HCT116 (cell line): ENCODE results near the gene CYBB. TPM values are rescaled to one million over a fixed set of nuclear protein-coding genes. Genes with fewer than 3 reads are reported as not detected.

Source experiments
- ATAC-seq: fragments of 200-7000 bp; cut with Tn5 transposase; 2 replicates; pipeline ENCODE4 v1.9.1; 2020; ENCODE audit warnings: mild to moderate bottlenecking, moderate library complexity
- BruUV-seq: library from RNA; stranded (reverse); fragments of 400-500 nt; replicated peaks from 2 replicates; lab custom pipeline; 2021; lab: Mats Ljungman, UMichigan
- CTCF ChIA-PET: fragments of 300-600 bp; sonication (Branson Sonifier 250); formaldehyde crosslinking; loops from one replicate; lab custom pipeline; 2021; ENCODE audit warnings: antibody characterized with exemption; lab: Charles Lee
- POLR2A ChIA-PET: fragments of 300-600, 350-600 bp; sonication (Branson Sonifier 250); formaldehyde crosslinking; loops from one replicate; lab custom pipeline; 2021; ENCODE audit warnings: antibody characterized with exemption; lab: Charles Lee
- RAD21 ChIA-PET, 2 experiments: fragments of 300-600 bp; sonication (Branson Sonifier 250); formaldehyde crosslinking; loops; one replicate each; lab custom pipeline; 2023; ENCODE audit warnings: low total read pairs in 2 of 2; ENCODE audit not compliant: uncharacterized antibody in 2 of 2, unreplicated experiment in 2 of 2, low non-redundant PET in 1 of 2; lab: Charles Lee
- DNase-seq: peaks from one replicate; pipeline ENCODE4 v3.0.0-alpha.2; 2010; ENCODE audit warnings: low read depth, low spot score
- H2AFZ ChIP-seq: fragments of 200-600 bp; shearing (Covaris generic), sonication (generic); 2 replicates; pipeline ENCODE4 v1.6.1; 2017; ENCODE audit warnings: low read depth, mixed run types, mixed read lengths, antibody characterized with exemption, low read length; ENCODE audit not compliant: poor library complexity, severe bottlenecking
- H3K27ac ChIP-seq: 2 replicates; pipeline ENCODE4 v1.5.1; 2012; ENCODE audit warnings: low read depth, low read length
- H3K27me3 ChIP-seq: fragments of 200-600 bp; sonication (generic); 2 replicates; pipeline ENCODE4 v1.6.1; 2016; ENCODE audit warnings: mixed run types, low read length, mixed read lengths; ENCODE audit not compliant: insufficient read depth
- H3K36me3 ChIP-seq, 2 experiments: fragments of 200-500 bp in 1 of 2; fragments of 200-600 bp in 1 of 2; sonication (Bioruptor generic) in 1 of 2; sonication (generic) in 1 of 2; 2 replicates each; pipeline versions ENCODE4 v1.5.1 to v1.6.1; 2014 to 2016; ENCODE audit warnings: low read length in 2 of 2, inconsistent platforms in 1 of 2, mixed read lengths in 1 of 2, mixed run types in 1 of 2; ENCODE audit not compliant: insufficient read depth in 2 of 2, control insufficient read depth in 1 of 2
- H3K4me1 ChIP-seq, 2 experiments: fragments of 200-600 bp in 1 of 2; sonication (generic) in 1 of 2; 2 replicates each; pipeline versions ENCODE4 v1.5.1 to v1.6.1; 2012 to 2017; ENCODE audit warnings: low read length in 2 of 2, inconsistent platforms in 1 of 2, mild to moderate bottlenecking in 1 of 2, mixed read lengths in 1 of 2, mixed run types in 1 of 2, moderate library complexity in 1 of 2; ENCODE audit not compliant: insufficient read depth in 2 of 2, control insufficient read depth in 1 of 2
- H3K4me2 ChIP-seq: fragments of 200-600 bp; sonication (generic); 2 replicates; pipeline ENCODE4 v1.6.1; 2017; ENCODE audit warnings: mixed run types, low read length, mixed read lengths
- H3K4me3 ChIP-seq, 2 experiments: fragments of 200-600 bp in 1 of 2; sonication (generic) in 1 of 2; replicated peaks in 1 of 2; 2 replicates each; pipeline ENCODE4 v1.5.1; 2011 to 2016; ENCODE audit warnings: low read length in 2 of 2, control low read depth in 1 of 2, low read depth in 1 of 2, mild to moderate bottlenecking in 1 of 2, mixed read lengths in 1 of 2, mixed run types in 1 of 2
- H3K79me2 ChIP-seq: fragments of 200-600 bp; sonication (generic); 2 replicates; pipeline ENCODE4 v1.6.1; 2017; ENCODE audit warnings: mild to moderate bottlenecking, mixed run types, low read length, moderate library complexity, mixed read lengths; ENCODE audit not compliant: insufficient read depth
- H3K9ac ChIP-seq: fragments of 200-600 bp; sonication (generic); 2 replicates; pipeline ENCODE4 v1.6.1; 2016; ENCODE audit warnings: low read length, mixed read lengths
- H3K9me2 ChIP-seq: fragments of 200-600 bp; sonication (generic), shearing (Covaris generic); 2 replicates; pipeline ENCODE4 v1.6.1; 2017; ENCODE audit warnings: mixed run types, mild to moderate bottlenecking, moderate library complexity; ENCODE audit not compliant: insufficient read depth
- H3K9me3 ChIP-seq, 2 experiments: fragments of 200-500 bp in 1 of 2; fragments of 200-600 bp in 1 of 2; sonication (Bioruptor generic) in 1 of 2; sonication (generic) in 1 of 2; 2 replicates each; pipeline ENCODE4 v1.6.1; 2014 to 2017; ENCODE audit warnings: low read length in 2 of 2, mixed read lengths in 2 of 2, inconsistent platforms in 1 of 2, low read depth in 1 of 2, mild to moderate bottlenecking in 1 of 2, mixed run types in 1 of 2, moderate library complexity in 1 of 2; ENCODE audit not compliant: control insufficient read depth in 1 of 2, insufficient read depth in 1 of 2
- H4K20me1 ChIP-seq: fragments of 200-600 bp; sonication (generic), shearing (Covaris generic); 2 replicates; pipeline ENCODE4 v1.6.1; 2017; ENCODE audit warnings: mixed run types, mild to moderate bottlenecking, moderate library complexity; ENCODE audit not compliant: insufficient read depth
- CBX3 ChIP-seq: IDR thresholded peaks from 2 replicates; pipeline ENCODE4 v1.6.1; 2012; ENCODE audit warnings: low read depth
- EGR1 ChIP-seq: IDR thresholded peaks from 2 replicates; pipeline ENCODE4 v1.6.1; 2012; ENCODE audit warnings: low read depth
- ELF1 ChIP-seq: IDR thresholded peaks from 2 replicates; pipeline ENCODE4 v1.6.1; 2012; ENCODE audit warnings: low read depth, borderline replicate concordance
- EZH2 ChIP-seq: fragments of 200-600 bp; sonication (generic); IDR thresholded peaks from 2 replicates; pipeline ENCODE4 v1.6.1; 2017; ENCODE audit warnings: antibody characterized with exemption, mixed run types
- EZH2phosphoT487 ChIP-seq: fragments of 200-600 bp; IDR thresholded peaks from 2 replicates; pipeline ENCODE4 v1.6.1; 2018; ENCODE audit warnings: antibody characterized with exemption, borderline replicate concordance
- JUND ChIP-seq: IDR thresholded peaks from 2 replicates; pipeline ENCODE4 v1.6.1; 2012
- POLR2A ChIP-seq: IDR thresholded peaks from 2 replicates; pipeline ENCODE4 v1.7.0; 2011; ENCODE audit warnings: borderline replicate concordance; ENCODE audit not compliant: insufficient read depth, insufficient read length; ENCODE audit errors: extremely low read depth
- POLR2AphosphoS5 ChIP-seq: IDR thresholded peaks from 2 replicates; pipeline ENCODE4 v1.6.1; 2011; ENCODE audit warnings: mild to moderate bottlenecking, low read depth, low read length, moderate library complexity
- SIN3A ChIP-seq: IDR thresholded peaks from 2 replicates; pipeline ENCODE4 v1.6.1; 2012; ENCODE audit warnings: low read depth
- SP1 ChIP-seq: IDR thresholded peaks from 2 replicates; pipeline ENCODE4 v1.6.1; 2012; ENCODE audit warnings: low read depth
- ZFX ChIP-seq: fragments of 450-650 bp; IDR thresholded peaks from 2 replicates; pipeline ENCODE4 v1.6.1; 2017
- ZNF274 ChIP-seq: fragments of 200-500 bp; sonication (Bioruptor generic); IDR thresholded peaks from 2 replicates; pipeline ENCODE4 v1.6.1; 2014; ENCODE audit warnings: mild to moderate bottlenecking, low read depth, low read length, inconsistent platforms
- intact Hi-C: fragments of 100-400 bp; cut with micrococcal nuclease; formaldehyde crosslinking; loops from 2 replicates; pipeline ENCODE4 v1.10.0; 2022
- total RNA-seq: library from RNA; stranded (reverse); gene quantifications from one replicate; pipeline ENCODE4 v1.2.1, GENCODE V29; 2021; ENCODE audit not compliant: unreplicated experiment
- TF ChIP-seq, protein P1 (sequence below): IDR thresholded peaks from 2 replicates; pipeline ENCODE4 v1.6.1; 2012
- TF ChIP-seq, protein P2 (sequence below): IDR thresholded peaks from 2 replicates; pipeline ENCODE4 v1.6.1; 2011; ENCODE audit warnings: mild to moderate bottlenecking, low read length, moderate library complexity; ENCODE audit not compliant: insufficient replicate concordance; ENCODE audit errors: extremely low read depth
- TF ChIP-seq, protein P3 (sequence below): IDR thresholded peaks from 2 replicates; pipeline ENCODE4 v1.6.1; 2012

CYBB gene
- total RNA-seq, 1 experiment from 2014 or later: 0.59 TPM

DNA sequence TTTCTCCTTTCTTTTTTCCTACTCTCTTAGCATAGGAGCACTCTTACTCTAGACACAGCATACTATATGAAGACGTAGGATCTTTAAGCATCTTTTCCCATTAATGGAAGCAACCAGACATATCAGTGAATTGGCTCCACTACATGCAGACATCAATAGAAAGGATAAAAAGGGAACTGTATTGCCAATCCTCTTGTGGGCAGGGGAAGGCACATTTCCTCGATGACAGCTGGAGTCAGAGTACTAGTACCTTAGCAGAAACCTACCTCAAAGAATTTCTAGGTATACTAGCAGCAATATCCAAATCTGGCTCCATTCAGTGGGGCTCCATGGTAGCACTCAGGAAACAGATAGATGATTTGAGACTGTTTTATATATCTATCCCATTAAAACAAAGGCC lies 20.1 kb downstream of the CYBB start:
- Histone ChIP-seq H3K27ac (no peak overlapping the region), H2AFZ (no peak overlapping the region), H4K20me1 (no peaks in the 10 kb centered on the region), H3K27me3 (no peaks in the 10 kb centered on the region), H3K9ac (no peak overlapping the region), H3K9me3 (no peaks in the 10 kb centered on the region), H3K4me1 (no peaks in the 10 kb centered on the region), H3K79me2 (no peaks in the 10 kb centered on the region), H3K36me3 (no peaks in the 10 kb centered on the region), H3K4me2 (no peak overlapping the region), H3K9me2 (no peaks in the 10 kb centered on the region; the same call in 1 of the 2 replicates), H3K4me3 (no peak overlapping the region)
- CTCF ChIA-PET: no interaction called here
- ATAC-seq (no peak), DNase-seq (no peak)
- RAD21 ChIA-PET: no interaction called here
- intact Hi-C loops: no loop called here
- no TSS peak for BruUV-seq
- POLR2A ChIA-PET: no interaction called here
- TF ChIP-seq JUND (no peak), EZH2 (no peak)
- TF ChIP-seq, protein P1, sequence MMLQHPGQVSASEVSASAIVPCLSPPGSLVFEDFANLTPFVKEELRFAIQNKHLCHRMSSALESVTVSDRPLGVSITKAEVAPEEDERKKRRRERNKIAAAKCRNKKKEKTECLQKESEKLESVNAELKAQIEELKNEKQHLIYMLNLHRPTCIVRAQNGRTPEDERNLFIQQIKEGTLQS: no peak
- TF ChIP-seq, protein P2, sequence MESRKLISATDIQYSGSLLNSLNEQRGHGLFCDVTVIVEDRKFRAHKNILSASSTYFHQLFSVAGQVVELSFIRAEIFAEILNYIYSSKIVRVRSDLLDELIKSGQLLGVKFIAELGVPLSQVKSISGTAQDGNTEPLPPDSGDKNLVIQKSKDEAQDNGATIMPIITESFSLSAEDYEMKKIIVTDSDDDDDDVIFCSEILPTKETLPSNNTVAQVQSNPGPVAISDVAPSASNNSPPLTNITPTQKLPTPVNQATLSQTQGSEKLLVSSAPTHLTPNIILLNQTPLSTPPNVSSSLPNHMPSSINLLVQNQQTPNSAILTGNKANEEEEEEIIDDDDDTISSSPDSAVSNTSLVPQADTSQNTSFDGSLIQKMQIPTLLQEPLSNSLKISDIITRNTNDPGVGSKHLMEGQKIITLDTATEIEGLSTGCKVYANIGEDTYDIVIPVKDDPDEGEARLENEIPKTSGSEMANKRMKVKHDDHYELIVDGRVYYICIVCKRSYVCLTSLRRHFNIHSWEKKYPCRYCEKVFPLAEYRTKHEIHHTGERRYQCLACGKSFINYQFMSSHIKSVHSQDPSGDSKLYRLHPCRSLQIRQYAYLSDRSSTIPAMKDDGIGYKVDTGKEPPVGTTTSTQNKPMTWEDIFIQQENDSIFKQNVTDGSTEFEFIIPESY: no peak

DNA sequence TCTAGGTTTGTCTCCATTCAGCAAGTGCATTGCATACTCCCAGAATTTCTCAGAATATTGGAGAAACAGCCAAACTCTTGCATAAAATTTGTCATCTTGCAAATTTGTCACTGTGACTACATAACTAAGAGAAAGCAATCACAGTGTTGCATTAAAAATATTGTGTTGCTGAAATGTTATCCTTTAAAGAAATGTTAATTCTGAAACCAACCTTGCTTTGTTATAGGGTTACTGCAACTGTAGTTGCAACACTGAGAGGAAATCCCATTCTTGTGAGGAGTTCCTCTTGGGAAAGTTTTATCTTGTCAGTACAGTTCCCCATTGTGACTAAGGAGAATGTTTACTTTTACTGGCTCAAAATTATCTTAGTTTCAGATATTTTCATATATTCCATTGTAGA lies 20.9 kb downstream of the CYBB start:
- POLR2A ChIA-PET: no interaction called here
- TF ChIP-seq POLR2AphosphoS5: no peak
- TF ChIP-seq EGR1: no peak
- TF ChIP-seq SP1: no peak
- TF ChIP-seq CBX3: no peak
- no peak for TF ChIP-seq ZFX
- TF ChIP-seq, protein P3, sequence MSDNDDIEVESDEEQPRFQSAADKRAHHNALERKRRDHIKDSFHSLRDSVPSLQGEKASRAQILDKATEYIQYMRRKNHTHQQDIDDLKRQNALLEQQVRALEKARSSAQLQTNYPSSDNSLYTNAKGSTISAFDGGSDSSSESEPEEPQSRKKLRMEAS: no peak
- TF ChIP-seq, protein P1: no peak
- no peak for TF ChIP-seq EZH2phosphoT487
- no peak for TF ChIP-seq EZH2
- TF ChIP-seq ELF1: no peak
- no peak for TF ChIP-seq POLR2A
- TF ChIP-seq ZNF274: no peak
- TF ChIP-seq, protein P2: no peak
- no peak for TF ChIP-seq SIN3A

More for the DNA sequence above, 20.9 kb downstream of the CYBB start:
- H3K79me2 ChIP-seq: no peaks in the 10 kb centered on the region
- H3K4me2 ChIP-seq: no peak overlapping the region
- no peak overlapping the region for H3K9ac ChIP-seq
- DNase-seq: no peak
- H2AFZ ChIP-seq: no peak overlapping the region
- H3K27ac ChIP-seq: no peak overlapping the region
- H3K36me3 ChIP-seq: no peaks in the 10 kb centered on the region
- no peaks in the 10 kb centered on the region for H3K27me3 ChIP-seq
- no peaks in the 10 kb centered on the region for H4K20me1 ChIP-seq
- RAD21 ChIA-PET: no interaction called here
- CTCF ChIA-PET: no interaction called here
- intact Hi-C loops: no loop called here
- no peaks in the 10 kb centered on the region for H3K9me3 ChIP-seq
- no peak overlapping the region for H3K4me3 ChIP-seq
- no peak for ATAC-seq
- no peaks in the 10 kb centered on the region for H3K4me1 ChIP-seq
- BruUV-seq: no TSS peak
- no peaks in the 10 kb centered on the region; the same call in 1 of the 2 replicates for H3K9me2 ChIP-seq
